K562 (cell line): ENCODE measurements around the gene PPP1R14B. TPM values are rescaled to one million over a fixed set of nuclear protein-coding genes. Genes with fewer than 3 reads are reported as not detected.
A peak's percentile ranks its signal among the peaks of the same experiment; 100 is the strongest.

ENCODE experiments used
- ARID3B ChIP-seq: fragments of 250-450 bp; sonication (Bioruptor Pico); IDR thresholded peaks from 2 replicates; pipeline ENCODE4 v1.4.0; 2020; ENCODE audit warnings: borderline replicate concordance
- FOXP1 ChIP-seq: sonication (generic); formaldehyde crosslinking; IDR thresholded peaks from 2 replicates; pipeline ENCODE4 v1.8.0; 2022; ENCODE audit warnings: mild to moderate bottlenecking, missing genetic modification reagents
- GATAD2A ChIP-seq: fragments of 450-650 bp; IDR thresholded peaks from 2 replicates; pipeline ENCODE4 v1.6.1; 2017
- PHF8 ChIP-seq: fragments of 200-600 bp; sonication (generic); IDR thresholded peaks from 2 replicates; pipeline ENCODE4 v1.6.1; 2012; ENCODE audit warnings: mixed run types, mild to moderate bottlenecking, inconsistent platforms, low read length, moderate library complexity, borderline replicate concordance
- PRDM10 ChIP-seq: fragments of 450-650 bp; IDR thresholded peaks from 2 replicates; pipeline ENCODE4 v1.6.1; 2018; ENCODE audit not compliant: partially characterized antibody
- ZBED1 ChIP-seq: IDR thresholded peaks from 2 replicates; pipeline ENCODE4 v1.6.1; 2014
- polyA plus RNA-seq, 8 experiments: library from polyadenylated mRNA; depleted of rRNA in 4 of 8; stranded (reverse) in 5 of 8; unstranded in 3 of 8; fragments of >200 nt; fragmentation: Nextera tagmentation in 2 of 8; fragmentation: Illumina TruSeq in 1 of 8; extraction: Ambion mirVana in 2 of 8; extraction: Trizol in 1 of 8; gene quantifications; 2 replicates each; pipeline versions ENCODE4 v1.2.1 to v1.2.3, GENCODE V29; 2011 to 2014; ENCODE audit warnings: inconsistent platforms in 1 of 8, missing spikeins in 1 of 8
- total RNA-seq, 7 experiments: library from RNA; depleted of rRNA in 6 of 7; stranded (reverse); fragments of >200 nt in 6 of 7; fragmentation: Illumina TruSeq in 2 of 7; extraction: Trizol in 2 of 7; gene quantifications; 2 replicates each; pipeline versions ENCODE4 v1.2.1 to v1.2.3, GENCODE V29; 2011 to 2021; ENCODE audit warnings: low replicate concordance in 1 of 7
- TF ChIP-seq, protein P1 (sequence below): sonication (generic); formaldehyde crosslinking; IDR thresholded peaks from 2 replicates; pipeline ENCODE4 v1.8.1; 2022; ENCODE audit warnings: missing genetic modification reagents

PPP1R14B gene
- total and polyA plus RNA-seq, 9 of the 15 experiments (the other 6 are each of a cell fraction or from before 2014, with no cell fraction given), result 7.7 to 566 (median 212) TPM

DNA sequence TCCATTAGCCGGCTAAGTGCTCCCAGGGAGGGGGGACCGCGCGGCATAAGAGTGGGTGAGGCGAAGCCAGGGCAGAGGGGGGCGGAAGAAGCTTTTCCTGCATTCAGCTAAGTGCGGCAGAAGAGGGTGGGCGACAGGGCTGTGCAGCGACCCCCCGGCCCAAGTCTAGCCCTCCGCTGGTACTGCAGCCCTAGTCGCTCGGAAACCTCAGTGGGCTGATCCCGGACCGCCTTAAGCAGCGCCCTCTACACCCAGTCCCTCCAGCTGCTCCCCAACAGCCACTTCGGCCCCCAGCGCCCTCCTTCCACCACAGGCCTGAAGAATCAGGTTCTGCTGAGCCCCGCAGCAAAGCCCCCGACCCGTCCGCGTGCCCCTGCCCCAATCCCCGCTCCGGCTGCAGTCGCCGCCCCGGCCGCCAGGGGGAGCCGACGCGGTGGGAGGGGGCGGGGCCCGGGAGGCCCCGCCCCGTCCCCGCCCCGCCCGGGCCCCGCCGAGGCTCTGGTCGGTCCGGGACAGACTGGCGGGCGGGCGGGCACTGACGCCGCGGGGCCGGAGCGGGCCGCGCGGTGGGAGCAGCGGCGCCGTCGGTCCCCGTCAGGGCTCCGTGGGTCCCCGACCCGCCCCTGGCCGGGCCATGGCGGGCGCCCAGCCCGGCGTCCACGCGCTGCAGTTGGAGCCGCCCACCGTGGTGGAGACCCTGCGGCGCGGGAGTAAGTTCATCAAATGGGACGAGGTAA, 4.4 kb upstream of the PPP1R14B start, which contains the start of gene PLCB3 (continued):
- peak; percentile 82 for TF ChIP-seq PRDM10
- peak; percentile 77; the same call in 1 of the 2 replicates for TF ChIP-seq PHF8
- TF ChIP-seq FOXP1 (CRISPR knock-in tag), result no peak
- TF ChIP-seq, protein P1, sequence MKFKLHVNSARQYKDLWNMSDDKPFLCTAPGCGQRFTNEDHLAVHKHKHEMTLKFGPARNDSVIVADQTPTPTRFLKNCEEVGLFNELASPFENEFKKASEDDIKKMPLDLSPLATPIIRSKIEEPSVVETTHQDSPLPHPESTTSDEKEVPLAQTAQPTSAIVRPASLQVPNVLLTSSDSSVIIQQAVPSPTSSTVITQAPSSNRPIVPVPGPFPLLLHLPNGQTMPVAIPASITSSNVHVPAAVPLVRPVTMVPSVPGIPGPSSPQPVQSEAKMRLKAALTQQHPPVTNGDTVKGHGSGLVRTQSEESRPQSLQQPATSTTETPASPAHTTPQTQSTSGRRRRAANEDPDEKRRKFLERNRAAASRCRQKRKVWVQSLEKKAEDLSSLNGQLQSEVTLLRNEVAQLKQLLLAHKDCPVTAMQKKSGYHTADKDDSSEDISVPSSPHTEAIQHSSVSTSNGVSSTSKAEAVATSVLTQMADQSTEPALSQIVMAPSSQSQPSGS (CRISPR knock-in tag), result no peak
- no peak for TF ChIP-seq ARID3B (CRISPR knock-in tag)
- peak; percentile 59; the same call in 1 of the 2 replicates for TF ChIP-seq GATAD2A
- TF ChIP-seq ZBED1, result peak; percentile 36; the same call in 1 of the 2 replicates
